Measurements from ENCODE around the gene DGKB.
A peak's percentile ranks its signal among the peaks of the same experiment; 100 is the strongest.

DGKB gene

DNA sequence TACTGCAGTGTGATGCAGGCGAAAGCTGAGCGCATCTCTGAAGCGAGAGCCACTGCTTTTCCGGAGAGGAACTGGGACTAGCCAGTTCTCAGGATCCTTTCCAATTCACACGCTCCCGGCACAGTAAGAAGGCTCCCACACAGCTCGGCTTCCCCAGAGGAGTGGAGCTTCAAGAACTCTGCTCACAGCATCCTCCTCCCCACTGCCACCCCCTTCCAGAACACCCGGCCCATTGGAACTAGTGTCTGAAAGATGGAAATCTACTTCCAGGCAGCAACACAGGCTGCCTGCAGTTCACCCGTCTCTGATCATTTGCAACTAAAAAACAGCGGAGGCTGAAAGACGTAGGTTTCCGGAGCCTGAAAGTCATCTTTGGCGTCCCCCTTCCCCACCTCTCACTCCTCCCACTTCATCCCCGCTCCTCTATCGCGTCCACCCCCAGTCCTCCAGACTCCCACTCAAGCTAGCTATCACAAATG, at the start of gene DGKB:
Gene DGKB, minus strand, starts transcription at position 163 of the 479 bp plus-strand sequence.
- DNase-seq, result no peak

DNA sequence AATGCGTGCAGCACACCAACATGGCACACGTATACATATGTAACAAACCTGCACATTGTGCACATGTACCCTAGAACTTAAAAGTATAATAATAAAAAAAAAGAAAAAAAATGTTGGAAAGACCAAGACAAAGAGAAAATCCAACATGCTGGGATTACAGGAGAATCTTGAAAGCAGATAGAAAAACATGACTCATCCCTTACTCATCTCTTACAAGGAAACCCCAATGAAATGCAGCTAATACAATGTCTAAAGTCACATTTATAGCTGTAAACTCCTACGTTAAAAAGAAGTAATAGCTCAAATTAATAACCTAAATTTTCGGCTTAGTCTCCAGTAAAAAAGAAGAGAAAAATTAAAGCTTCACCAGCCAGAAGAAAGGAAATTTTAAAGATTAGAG, 47.5 kb upstream of the DGKB start:
- DNase-seq, result no peak

DNA sequence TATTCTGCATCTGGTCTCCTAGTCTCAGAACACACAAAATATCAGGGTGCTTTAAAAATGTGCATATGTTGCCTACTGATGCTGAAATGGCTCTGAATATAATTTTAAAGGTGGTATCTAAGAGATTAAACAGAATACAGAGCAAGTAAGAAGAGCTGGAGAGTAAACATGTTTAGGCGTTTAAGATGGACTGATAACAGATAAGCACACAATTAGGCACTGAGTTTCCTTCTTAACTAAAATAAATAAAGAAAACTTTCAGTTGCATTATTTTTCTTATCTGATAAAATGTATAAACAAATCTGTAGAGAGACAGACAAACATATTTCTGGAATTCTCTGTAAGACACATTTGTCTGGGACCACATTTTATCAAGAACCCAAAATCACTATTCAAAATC, 35.6 kb upstream of the DGKB start:
- no peak for DNase-seq

- DNase-seq, result no peak
These were observed 35.0 kb upstream of the DGKB start for GRCh38 chr7:14937581-14937980.

DNA sequence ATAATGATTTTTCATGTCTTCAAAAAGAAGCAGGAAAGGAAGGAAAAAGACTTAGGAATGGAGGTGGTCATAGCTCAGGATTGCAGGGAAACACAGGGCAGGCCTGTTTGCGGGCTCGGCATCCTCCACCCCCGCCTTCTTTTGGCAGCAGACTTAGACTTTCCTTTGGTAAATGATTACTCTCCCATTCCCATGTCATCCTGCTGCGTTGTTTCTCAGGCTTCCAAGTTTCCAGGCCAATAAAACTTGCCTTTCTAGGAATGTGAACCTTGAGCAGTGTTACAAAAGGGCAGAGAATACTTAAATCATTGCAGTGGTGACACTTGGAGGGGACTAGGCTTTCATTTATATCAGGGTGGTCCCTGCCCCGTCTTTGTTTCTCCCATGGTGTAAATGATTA, 34.0 kb upstream of the DGKB start:
- no peak for DNase-seq

- DNase-seq, result no peak
These were observed 32.3 kb upstream of the DGKB start for GRCh38 chr7:14934839-14935238.

DNA sequence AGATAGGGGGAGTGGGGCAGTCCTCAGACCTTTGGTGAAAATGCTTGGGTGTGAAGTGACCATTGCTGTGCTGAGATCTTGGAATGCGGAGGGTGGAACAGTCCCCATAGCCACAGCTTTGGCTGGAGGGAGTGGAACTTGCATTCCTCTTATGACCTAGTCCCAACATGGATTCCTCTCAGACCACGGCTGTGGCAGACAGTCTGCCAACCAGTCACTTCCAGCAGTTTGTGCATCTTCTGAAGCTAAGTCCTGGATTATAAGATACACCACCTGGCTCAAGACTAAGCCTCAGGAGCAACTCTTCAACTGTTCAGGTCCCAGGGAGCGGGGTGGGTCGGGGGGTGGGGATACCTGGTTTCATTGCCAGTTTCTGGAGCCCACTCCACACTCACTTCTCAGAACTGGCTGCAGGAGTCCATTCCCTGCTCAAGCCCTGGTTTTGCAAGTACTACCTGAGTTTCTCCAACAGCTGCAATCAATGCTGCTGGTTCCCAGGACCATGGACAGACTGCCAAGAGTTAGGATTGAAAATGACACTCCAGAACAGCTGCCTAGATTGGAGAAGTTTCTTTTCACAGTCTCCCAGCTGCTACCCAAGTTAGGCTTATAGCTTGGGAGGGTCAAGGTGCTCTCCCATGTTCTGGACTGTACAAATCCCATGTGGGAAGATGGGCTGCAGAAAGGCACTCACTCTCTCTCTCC, 29.1 kb upstream of the DGKB start:
- no peak for DNase-seq

DNA sequence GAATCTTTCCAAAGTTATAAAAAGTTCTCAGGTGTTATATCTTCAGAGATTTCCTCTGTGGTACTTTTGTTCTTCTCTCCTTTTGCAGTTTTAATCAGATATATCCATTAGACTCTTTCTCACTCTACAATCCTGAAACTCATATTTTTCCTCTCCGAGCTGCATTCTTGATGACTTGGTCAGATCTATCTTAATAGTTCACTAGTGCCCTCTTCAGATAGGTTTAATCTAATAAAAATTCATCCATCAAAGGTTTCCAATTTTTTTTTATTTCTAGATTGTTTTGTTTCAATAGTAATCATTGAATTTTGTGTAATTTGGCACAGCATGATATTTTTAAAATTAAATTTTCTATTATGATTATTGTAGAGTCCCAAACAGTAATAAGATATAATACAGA, 21.8 kb upstream of the DGKB start:
- no peak for DNase-seq

DNA sequence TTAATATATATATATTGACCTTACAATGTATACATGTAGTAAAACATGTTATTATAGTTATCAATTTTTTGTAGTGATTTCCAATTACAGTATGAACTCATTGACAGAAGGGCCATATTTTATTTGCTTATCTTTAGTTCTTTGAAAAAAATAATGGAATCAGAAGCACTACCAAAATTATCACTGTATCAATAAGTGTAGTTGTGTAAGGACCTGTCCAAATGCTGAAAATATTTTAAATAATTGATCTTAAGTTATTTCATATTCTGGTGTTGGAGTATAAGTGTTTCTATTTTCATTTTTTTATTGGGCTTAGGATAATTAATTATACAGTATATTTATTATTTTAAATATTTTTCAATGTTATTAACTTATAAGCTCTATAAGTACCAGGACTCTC, 8.5 kb upstream of the DGKB start:
- DNase-seq, result no peak

DNA sequence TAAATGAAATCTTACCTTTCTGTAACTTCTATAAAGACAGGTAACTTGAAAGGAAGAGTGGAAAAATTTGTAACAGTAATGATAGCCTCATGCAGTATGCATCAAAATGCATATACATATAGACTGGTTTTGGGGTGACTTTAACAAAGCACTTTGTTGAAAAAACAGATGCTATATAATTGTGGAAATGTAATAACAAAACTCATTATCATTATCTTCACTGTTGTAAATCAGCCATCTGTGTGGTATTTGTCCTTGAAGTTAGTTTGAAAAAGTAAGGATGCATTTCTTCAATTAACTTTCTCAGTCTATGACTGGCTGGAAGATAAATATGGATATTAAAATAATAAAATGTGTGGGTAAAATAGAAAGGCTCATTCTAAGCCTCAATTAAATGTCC, 6.1 kb upstream of the DGKB start:
- no peak for DNase-seq

DNA sequence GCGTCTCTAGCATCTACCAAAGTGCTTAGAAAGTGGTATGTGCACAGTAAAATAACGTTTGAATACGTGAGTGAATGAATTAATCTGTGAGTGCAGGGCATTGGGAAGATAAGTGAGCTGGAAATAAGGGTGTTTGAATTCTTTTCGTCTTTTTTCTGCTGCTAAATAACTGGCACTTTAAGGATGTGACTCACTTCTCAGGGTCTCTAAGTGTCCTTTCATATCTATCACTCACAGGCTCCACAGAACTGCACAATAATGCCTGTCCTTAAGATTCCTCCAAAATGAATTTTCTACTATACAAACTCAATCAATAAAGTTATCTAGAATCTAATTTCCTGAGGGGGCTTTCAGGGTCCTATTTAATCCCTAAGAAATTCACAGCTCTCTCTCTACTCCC, 3.2 kb upstream of the DGKB start:
- no peak for DNase-seq

GRCh38 chr7:14900051-14900450, 2.5 kb downstream of the DGKB start:
- no peak for DNase-seq

DNA sequence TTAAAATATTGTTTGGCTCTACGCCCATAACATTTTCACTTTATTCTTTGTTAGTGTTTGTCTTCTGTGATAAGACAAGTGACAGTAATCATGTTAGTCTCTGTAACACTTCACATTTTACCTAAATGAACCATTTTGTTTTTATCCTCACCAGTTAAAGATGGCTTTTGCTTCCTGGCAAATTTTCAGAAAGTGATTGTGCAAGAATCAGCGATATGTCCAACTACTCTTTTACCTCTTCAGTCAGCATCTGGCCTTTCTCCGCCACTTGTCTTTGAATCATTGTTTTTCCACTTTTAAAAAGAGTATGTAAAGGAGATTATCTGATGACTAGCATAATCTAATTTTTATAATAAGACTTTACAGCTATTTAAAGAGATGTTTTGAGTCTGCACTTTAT, 3.5 kb downstream of the DGKB start:
- no peak for DNase-seq

- no peak for DNase-seq
These were observed 6.1 kb downstream of the DGKB start for GRCh38 chr7:14896461-14896860.

- no peak for DNase-seq
These were observed 7.7 kb downstream of the DGKB start for GRCh38 chr7:14894826-14895225.

- DNase-seq, result no peak
These were observed 9.6 kb downstream of the DGKB start for GRCh38 chr7:14892961-14893360.

DNA sequence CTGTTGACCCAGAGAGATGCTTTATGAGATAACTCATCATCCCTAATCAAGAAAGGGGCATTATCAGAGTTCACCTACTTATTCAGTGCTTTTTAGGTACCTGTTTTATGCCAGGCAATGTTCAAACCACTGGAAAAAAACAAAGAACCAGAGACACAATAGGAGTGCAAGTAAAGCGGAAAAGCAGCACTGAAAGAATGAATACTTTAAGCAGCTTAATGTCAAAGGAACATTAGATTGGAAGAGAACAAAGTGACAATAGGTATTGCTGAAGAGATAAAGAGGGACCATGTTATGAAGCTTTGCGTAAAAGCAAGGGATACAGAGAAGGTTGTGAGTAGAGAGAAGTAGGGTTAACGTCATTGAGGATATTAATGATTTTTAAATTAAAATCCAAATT, 11.3 kb downstream of the DGKB start:
- DNase-seq, result no peak

GRCh38 chr7:14888962-14889361, 13.6 kb downstream of the DGKB start:
- DNase-seq, result no peak

DNA sequence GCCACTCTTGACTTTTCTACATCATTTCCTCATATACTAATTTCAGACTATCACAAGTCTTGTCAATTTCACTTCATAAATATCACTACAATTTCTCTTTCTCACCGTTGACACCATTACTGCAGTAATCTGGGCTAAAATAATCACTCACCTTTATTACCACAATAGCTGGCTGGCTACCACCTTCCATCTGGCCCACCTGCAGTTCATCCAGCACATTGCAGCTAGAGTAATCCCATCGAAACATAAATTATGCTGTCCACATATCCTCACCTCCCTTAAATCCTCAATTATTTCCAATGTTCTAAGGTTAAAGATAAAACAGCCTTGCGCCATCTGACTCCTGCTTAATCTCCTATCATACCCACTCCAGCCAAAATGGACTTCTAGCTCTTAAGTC, 16.0 kb downstream of the DGKB start:
- no peak for DNase-seq

DNA sequence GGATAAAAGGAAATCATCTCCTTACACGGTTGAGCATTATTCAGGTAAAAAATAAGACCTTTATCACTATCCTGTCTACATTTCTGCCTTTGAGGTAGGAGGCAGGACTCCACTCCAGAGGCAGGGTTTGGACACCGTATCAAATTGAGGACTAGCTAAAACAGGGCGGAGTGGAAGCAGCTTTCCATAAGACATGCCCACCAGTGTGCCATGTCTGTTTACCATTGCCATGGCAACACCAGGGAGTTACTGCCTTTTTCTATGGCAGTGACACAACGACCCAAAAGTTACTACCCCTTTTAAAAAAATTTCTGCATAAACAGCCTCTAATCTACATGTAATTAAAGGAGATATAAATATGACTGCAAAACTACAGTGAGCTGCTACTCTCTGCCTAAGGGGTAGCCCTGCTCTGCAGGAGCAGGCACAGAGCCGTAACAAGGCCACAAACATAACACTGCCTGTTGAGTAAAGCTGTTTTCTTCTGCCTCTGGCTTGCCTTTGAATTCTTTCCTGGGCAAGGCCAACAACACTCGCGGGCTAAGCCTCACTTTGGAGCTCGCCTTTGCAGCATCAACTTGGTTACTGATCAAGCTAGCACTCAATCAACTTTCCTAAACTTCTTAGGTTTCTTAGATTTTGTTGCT, 26.5 kb downstream of the DGKB start:
- no peak for DNase-seq

DNA sequence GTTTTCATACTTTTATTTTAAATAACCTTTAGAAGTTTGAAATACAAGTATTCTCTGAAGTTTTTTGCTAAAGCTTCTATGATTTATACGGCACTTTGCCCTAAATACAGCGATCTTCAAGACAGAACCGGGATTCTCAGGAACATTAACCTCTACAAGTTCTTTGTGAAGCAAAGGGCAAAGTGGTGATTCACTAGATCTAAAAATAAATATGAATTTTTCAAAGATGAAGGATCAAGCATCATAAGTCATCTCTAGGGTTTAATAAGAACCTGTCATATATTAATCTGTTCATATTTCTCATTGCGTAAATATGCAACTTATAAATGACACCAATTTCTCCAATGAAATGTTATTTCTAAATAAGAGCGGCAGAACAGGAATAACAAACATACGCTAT, 30.7 kb downstream of the DGKB start:
- no peak for DNase-seq

- no peak for DNase-seq
These were observed 32.2 kb downstream of the DGKB start for GRCh38 chr7:14870394-14870793.

GRCh38 chr7:14868937-14869336, 33.6 kb downstream of the DGKB start:
- peak; percentile 1 for DNase-seq

GRCh38 chr7:14861456-14861855, 41.1 kb downstream of the DGKB start:
- no peak for DNase-seq

- DNase-seq, result no peak
These were observed 43.3 kb downstream of the DGKB start for GRCh38 chr7:14859267-14859666.

All from hematopoietic multipotent progenitor cell treated with erythropoietin and hydrocortisone succinate and interleukin-3 and kit ligand, for 6 days (in vitro differentiated cells).